ENCODE data around the gene BANP. TPM values are rescaled to one million over a fixed set of nuclear protein-coding genes. Genes with fewer than 3 reads are reported as not detected.

The BANP gene
- total RNA-seq, 1 donor from 2014 or later = 25.5 TPM

GRCh38 chr16:87966685-87967185 is 15.5 kb downstream of the BANP start:
- no peak overlapping the region for H3K4me3 Mint-ChIP-seq (ENCODE audit: unreplicated experiment)
- no peak for TF ChIP-seq CTCF (IDR thresholded peaks at IDR 0.05; ENCODE audit: partially characterized antibody, unreplicated experiment)
- peaks cover 12% of the 10 kb centered on the region for H3K9me3 Mint-ChIP-seq (ENCODE audit: unreplicated experiment)
- no peak for DNase-seq
- peaks cover 3% of the 10 kb centered on the region for H3K4me1 Mint-ChIP-seq (ENCODE audit: low read depth, unreplicated experiment)
- H3K27me3 Mint-ChIP-seq (ENCODE audit: unreplicated experiment) = peaks cover 2% of the 10 kb centered on the region
- H3K27ac Mint-ChIP-seq (ENCODE audit: unreplicated experiment) = no peak overlapping the region
- H3K36me3 Mint-ChIP-seq (ENCODE audit: unreplicated experiment) = peaks cover 9% of the 10 kb centered on the region

GRCh38 chr16:87968541-87968940 is 17.3 kb downstream of the BANP start:
- peaks cover 24% of the 10 kb centered on the region for H3K36me3 Mint-ChIP-seq (ENCODE audit: unreplicated experiment)
- peaks cover 4% of the 10 kb centered on the region for H3K27me3 Mint-ChIP-seq (ENCODE audit: unreplicated experiment)
- H3K4me1 Mint-ChIP-seq (ENCODE audit: low read depth, unreplicated experiment) = peaks cover 3% of the 10 kb centered on the region
- no peak for TF ChIP-seq CTCF (IDR thresholded peaks at IDR 0.05; ENCODE audit: partially characterized antibody, unreplicated experiment)
- no peak for DNase-seq
- peaks cover 22% of the 10 kb centered on the region for H3K9me3 Mint-ChIP-seq (ENCODE audit: unreplicated experiment)
- H3K27ac Mint-ChIP-seq (ENCODE audit: unreplicated experiment) = no peak overlapping the region
- H3K4me3 Mint-ChIP-seq (ENCODE audit: unreplicated experiment) = no peak overlapping the region

- DNase-seq = no peak
- H3K4me3 Mint-ChIP-seq (ENCODE audit: unreplicated experiment) = no peak overlapping the region
- peaks cover 4% of the 10 kb centered on the region for H3K27me3 Mint-ChIP-seq (ENCODE audit: unreplicated experiment)
- H3K4me1 Mint-ChIP-seq (ENCODE audit: low read depth, unreplicated experiment) = peaks cover 12% of the 10 kb centered on the region
- TF ChIP-seq CTCF (IDR thresholded peaks at IDR 0.05; ENCODE audit: partially characterized antibody, unreplicated experiment) = no peak
- H3K36me3 Mint-ChIP-seq (ENCODE audit: unreplicated experiment) = peaks cover 24% of the 10 kb centered on the region
- H3K27ac Mint-ChIP-seq (ENCODE audit: unreplicated experiment) = no peak overlapping the region
- peaks cover 20% of the 10 kb centered on the region for H3K9me3 Mint-ChIP-seq (ENCODE audit: unreplicated experiment)
These were observed 19.0 kb downstream of the BANP start for GRCh38 chr16:87970186-87970585.

GRCh38 chr16:87971933-87972332 is 20.7 kb downstream of the BANP start:
- TF ChIP-seq CTCF (IDR thresholded peaks at IDR 0.05; ENCODE audit: partially characterized antibody, unreplicated experiment) = no peak
- H3K27me3 Mint-ChIP-seq (ENCODE audit: unreplicated experiment) = peaks cover 4% of the 10 kb centered on the region
- no peak overlapping the region for H3K4me3 Mint-ChIP-seq (ENCODE audit: unreplicated experiment)
- H3K9me3 Mint-ChIP-seq (ENCODE audit: unreplicated experiment) = peaks cover 17% of the 10 kb centered on the region
- no peak for DNase-seq
- peaks cover 24% of the 10 kb centered on the region for H3K36me3 Mint-ChIP-seq (ENCODE audit: unreplicated experiment)
- H3K27ac Mint-ChIP-seq (ENCODE audit: unreplicated experiment) = peak overlapping the region; percentile 10
- H3K4me1 Mint-ChIP-seq (ENCODE audit: low read depth, unreplicated experiment) = peaks cover 12% of the 10 kb centered on the region

GRCh38 chr16:87973717-87974116 is 22.5 kb downstream of the BANP start:
- Mint-ChIP-seq H3K4me1 (ENCODE audit: low read depth, unreplicated experiment) (peaks cover 14% of the 10 kb centered on the region), H3K27me3 (ENCODE audit: unreplicated experiment) (peaks cover 4% of the 10 kb centered on the region), H3K27ac (ENCODE audit: unreplicated experiment) (no peak overlapping the region), H3K4me3 (ENCODE audit: unreplicated experiment) (no peak overlapping the region), H3K9me3 (ENCODE audit: unreplicated experiment) (peaks cover 17% of the 10 kb centered on the region), H3K36me3 (ENCODE audit: unreplicated experiment) (peaks cover 24% of the 10 kb centered on the region)
- no peak for TF ChIP-seq CTCF (IDR thresholded peaks at IDR 0.05; ENCODE audit: partially characterized antibody, unreplicated experiment)
- no peak for DNase-seq
